Frontal cortex (tissue), 4 donors: Measurements from ENCODE around the gene GOLT1B. TPM values are rescaled to one million over a fixed set of nuclear protein-coding genes. Genes with fewer than 3 reads are reported as not detected.
"Not testable (repeated sequence)": the region's sequence is repeated elsewhere in the genome, so short reads cannot be mapped to it uniquely, and the experiment has no call there.

Experiments used
- DNase-seq, 2 donors: peaks; one replicate each; pipeline ENCODE4 v3.0.0; 2012; ENCODE audit warnings: low spot score in 2 of 2
- FAIRE-seq: peaks from 2 replicates; lab custom pipeline; 2012; peaks lifted over from hg19 to GRCh38; lab: Jason Lieb, UNC
- total RNA-seq: library from RNA; depleted of rRNA; stranded (reverse); fragments of >200 nt; gene quantifications from one replicate; pipeline ENCODE4 v1.2.3, GENCODE V29; 2014
- donor health status: control.
- donor health status: control.
- donor health status: control.

GOLT1B gene, protein sequence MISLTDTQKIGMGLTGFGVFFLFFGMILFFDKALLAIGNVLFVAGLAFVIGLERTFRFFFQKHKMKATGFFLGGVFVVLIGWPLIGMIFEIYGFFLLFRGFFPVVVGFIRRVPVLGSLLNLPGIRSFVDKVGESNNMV
- total RNA-seq, result 47.7 TPM

DNA sequence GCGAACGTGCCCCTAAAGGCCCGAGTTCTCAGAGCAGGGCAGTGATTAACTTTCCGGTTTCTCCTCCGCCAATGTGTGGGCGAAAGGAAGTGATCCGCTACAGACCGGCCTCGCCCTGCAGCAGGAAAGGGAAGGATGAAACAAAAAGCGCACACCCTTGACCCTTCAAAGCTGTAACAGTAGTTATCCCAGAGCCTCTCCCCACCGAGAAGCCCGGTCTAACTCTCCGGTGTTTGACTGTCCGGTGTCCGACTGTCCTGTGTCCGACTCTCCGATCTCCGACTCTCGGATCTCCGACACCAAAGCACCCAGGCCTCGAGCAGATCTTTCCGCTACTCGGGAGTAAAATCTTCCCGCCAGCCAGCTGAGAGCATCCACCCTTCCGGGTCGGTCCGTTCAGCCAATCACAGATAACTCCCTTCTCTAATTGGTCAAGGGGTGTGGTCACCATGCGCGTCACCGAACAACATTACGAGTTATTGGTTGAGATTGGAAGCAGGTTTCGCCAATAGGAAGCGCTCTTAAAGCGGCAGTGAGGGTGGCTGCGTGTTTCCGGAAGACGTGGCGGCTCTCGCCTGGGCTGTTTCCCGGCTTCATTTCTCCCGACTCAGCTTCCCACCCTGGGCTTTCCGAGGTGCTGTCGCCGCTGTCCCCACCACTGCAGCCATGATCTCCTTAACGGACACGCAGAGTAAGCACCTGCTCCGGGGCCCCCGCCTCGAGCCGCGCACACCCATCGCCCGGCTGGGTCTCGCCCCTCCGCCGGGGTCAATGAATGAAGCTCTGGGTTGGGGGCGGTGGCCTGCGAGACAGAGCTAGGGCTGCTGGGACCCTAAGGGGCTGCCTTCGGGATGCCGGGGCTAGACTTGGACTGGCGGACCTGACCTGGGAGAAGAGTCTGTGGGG, at the start of gene GOLT1B, which contains the start of gene RECQL:
Gene GOLT1B, plus strand, starts transcription at position 532 of the 906 bp plus-strand sequence. Its CDS starts 135 bp downstream, at position 667.
Gene RECQL, minus strand, starts transcription at position 378 of the 906 bp plus-strand sequence. CDS start 2,065 bp downstream, outside the sequence.
- DNase-seq, result peak; percentile 81 to 92
- FAIRE-seq, result peak; percentile 99

DNA sequence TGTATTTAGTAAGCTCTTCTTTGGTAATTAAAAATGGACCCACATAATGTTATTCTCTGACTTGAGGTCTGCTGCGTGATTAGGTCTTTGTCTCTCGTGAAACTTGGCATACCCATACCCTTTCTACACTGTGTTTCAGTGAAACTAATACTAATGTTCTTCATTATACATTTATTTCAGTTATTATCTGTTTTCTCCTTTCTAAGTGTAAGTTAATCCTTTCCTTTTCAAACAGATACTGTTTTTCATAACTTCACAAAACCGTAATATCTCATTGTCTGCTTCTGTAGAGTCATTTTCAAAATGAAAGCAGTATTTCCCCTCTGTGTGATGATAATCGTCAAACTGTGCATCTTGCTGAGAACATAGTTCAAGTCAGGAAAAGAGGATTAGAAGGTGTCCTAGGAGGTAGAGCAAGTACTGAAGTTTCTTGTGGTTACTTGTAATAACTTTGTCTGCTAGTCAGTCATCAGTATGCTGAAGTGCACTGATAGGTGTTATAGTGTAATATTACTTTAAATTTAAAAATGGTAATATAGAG, 48.2 kb upstream of the GOLT1B start:
- FAIRE-seq (no peak), DNase-seq (no peak)

DNA sequence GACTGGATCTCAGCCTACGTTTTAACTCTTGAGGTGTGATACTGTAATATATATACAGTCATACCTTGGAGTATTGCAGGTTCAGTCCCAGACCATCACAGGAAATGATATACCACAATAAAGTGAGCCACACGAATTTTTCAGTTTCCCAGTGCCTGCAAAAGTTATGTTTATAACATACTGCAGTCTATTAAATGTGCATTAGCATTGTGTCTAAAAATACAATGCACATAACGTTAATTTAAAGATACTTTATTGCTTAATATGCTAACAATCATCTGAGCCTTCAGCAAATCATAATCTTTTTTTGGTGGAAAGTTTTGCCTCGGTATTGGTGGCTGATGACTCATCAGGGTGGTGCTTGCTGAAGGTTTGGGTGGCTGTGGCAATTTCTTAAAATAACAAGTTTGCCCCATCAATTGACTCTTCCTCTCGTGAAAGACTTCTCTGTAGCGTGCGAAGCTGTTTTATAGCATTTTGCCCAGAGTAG, 45.3 kb upstream of the GOLT1B start:
- FAIRE-seq, result no peak
- DNase-seq, result no peak

DNA sequence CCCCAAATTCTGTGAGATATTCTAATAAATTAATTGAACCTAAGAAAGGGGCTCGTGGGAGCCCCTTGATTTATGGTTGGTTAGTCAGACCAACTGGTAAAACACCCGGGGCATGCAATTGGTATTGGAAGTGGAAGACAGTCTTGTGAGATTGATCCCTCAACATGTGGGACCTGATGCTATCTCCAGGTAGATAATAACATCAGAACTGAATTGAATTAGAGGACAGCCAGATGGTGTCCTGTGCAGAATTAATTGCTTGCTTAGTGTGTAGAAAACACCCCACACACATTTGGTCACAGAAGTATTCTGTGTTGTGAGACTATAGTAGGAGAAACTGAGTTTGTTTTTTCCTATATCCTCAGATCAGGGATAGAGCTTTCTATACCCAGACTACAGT, 42.1 kb upstream of the GOLT1B start:
- FAIRE-seq (no peak), DNase-seq (no peak)

DNA sequence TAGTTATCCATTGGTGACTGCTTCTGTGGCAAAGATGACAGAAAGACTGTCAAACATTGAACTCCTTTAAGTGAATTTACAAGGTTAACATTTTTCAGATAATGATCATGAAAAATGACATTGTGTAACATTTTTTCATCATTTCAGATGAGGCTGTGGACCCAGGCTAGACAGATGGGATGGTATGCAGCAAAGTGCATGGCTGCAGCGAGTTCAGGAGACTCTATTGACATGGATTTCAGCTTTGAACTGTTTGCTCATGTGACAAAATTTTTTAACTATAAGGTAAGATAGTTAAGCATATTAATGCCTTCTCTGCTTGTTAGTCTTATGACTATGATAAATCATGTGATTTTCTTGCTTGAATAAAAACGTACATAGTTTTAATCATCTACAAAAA, 34.3 kb upstream of the GOLT1B start:
- not testable (repeated sequence) for DNase-seq, FAIRE-seq

DNA sequence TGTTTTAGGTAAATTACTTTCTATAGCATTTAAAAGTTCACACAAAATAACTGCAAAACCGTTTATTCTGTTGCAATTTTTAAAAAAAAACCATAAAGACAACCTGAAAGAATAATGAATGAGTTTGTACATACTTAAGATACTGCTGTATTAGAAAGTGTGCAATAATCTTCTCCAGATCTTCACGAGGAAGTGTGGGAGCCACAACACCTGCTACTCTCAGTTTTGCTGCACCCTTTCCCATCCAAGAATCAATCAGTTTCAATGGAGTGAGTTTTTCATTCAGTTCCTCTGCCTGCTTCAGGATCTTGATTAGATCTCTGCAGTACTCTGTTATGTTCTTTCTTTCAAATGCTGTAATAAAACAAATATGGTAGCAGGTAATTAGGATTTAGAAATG, 30.3 kb upstream of the GOLT1B start:
- DNase-seq, result no peak
- FAIRE-seq, result no peak

DNA sequence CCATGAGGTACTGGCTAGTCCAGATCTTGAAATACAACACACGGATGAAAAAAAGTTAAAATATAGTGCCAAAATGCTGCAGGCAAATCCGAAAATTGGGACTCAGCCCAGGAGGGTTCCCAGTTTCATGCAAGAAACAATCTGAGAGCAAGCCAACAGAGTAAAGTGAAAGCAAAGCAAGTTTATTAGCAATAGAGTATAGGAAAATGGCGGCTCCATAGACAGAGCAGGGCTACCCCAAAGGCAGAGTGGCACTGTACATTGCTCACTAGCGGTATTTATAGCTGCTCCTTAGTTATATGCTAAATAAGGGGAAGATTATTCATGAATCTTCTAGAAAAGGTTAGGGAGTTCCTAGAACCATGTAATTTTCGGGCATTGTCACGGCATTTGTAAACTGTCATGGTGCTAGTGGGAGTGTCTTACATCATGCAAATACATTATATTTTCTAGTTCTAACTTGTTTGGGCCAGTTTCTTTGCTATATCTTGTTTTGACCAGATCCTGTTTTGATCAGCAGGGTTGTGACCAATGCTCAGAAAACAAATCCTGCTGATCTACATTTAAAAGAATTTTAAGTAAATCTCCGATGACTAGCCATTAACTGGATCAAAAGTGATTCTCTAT, 29.3 kb upstream of the GOLT1B start:
- DNase-seq (no peak), FAIRE-seq (no peak)

DNA sequence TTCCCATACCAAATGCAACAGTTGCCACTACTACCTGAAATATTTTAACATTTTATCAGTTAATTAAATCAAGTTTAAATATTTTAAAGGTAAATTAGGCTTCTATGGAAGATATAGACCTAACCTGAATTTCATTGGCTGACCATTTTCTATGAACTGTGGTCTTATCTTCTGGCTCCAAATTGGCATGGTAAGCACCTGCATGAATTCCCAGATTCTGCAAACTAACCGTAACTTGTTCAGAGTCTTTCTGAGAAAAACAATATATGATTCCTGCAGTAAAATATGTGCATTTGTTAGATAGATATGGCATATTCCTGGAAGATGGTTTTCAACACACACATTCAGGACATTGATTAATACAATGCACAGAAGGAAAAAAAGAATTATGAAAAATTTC, 26.0 kb upstream of the GOLT1B start:
- DNase-seq (no peak), FAIRE-seq (no peak)

DNA sequence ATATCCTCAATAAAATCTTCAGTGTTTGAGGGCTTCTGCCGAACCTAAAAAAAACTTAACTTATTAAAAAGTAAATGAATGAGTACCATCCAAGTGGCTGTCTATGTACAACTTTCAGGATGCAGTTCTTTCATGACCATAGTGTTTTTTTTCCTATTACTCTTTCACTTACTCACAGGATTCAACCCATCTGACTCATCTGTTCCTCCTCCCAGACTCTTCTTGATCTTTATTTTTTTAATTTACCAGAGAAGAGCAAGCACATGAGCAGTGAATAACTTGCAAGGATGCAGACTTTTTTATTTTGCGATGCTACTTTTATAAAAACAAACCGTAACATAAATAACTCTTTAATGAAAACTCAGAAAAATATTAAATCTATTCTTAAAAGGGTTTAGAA, 24.6 kb upstream of the GOLT1B start:
- FAIRE-seq (no peak), DNase-seq (no peak)

DNA sequence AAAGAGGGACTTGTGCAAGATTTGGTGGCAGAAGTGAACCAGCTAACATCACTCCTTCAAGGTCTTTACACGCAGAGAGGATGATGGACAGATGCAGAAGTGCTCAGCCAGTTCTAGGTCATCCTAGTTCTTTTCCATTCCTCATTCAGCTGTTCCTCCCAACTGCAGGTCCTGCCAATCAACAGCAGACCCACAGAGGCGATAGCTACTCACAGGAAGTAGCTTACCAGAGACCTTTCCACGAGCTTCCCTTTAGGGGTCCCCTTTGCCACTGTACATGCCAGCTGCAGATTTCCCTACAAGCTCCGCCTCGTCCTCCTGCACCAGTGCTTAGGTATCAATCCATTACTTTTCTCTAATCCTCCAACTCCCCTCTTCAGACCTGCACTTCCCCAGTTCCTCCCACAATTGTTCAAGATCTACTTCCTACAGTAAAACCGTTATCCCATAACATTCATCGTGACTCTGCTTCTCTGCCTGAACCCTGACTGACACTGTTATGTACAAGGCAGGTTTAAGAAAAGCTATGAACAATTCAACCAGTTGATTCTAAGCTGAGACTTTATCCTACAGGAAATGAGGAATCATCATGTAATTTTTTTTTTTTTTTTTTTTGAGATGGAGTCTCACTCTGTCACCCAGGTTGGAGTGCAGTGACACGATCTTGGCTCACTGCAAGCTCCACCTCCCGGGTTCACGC, 22.7 kb upstream of the GOLT1B start:
- FAIRE-seq, result no peak
- no peak for DNase-seq

DNA sequence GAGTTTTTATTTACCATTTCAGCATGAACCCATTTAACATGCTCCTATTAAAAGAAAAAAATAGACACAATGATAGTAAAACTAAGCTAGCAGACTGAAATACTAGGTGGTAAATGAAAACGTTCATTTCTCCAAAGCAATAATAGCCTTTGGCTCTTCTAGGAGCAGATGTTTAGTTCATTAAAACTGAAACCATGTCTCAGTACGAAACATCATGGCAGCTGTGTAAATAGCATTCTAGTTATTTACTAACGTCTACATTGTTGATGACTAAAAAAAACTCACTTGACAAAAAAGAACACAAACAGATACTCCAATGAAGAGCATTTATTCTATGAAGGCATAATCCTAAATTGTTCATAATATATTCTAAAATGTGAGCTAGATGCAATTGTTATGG, 18.1 kb upstream of the GOLT1B start:
- FAIRE-seq (no peak), DNase-seq (no peak)

DNA sequence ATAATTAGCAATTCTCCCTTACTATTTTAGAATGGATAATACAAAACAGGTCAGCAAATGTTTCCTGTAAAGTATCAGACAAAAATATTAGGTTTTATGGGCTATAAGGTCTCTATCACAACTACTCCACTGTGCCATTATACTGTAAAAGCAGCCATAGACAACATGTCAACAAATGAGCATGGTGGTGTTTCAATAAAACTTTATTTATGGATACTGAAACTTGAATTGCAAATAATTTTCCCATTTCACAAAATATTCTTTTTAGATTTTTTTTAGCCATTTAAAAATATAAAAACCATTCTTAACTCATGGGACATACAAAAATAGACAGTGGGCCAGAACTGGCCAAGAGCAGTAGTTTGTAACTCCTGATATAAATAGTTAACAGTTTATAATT, 15.6 kb upstream of the GOLT1B start:
- no peak for DNase-seq
- no peak for FAIRE-seq

DNA sequence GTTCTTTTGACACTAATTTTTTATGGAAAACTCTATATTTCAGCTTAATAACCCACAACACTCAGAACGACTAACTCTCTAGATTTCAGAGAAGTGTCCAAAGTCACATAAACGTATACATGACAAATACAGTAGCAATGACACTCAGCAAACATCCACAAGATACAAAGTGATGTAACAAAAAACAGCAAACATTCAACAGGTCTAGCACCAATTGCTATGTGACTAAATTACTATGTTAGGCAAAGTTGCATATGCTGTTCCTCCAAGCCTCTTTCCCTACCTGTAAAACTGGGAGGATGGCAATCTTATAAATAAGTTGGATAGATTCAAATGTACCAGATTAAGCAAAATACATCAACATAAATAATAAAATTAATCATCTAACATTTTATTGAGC, 1.8 kb upstream of the GOLT1B start:
- DNase-seq (no peak), FAIRE-seq (no peak)

DNA sequence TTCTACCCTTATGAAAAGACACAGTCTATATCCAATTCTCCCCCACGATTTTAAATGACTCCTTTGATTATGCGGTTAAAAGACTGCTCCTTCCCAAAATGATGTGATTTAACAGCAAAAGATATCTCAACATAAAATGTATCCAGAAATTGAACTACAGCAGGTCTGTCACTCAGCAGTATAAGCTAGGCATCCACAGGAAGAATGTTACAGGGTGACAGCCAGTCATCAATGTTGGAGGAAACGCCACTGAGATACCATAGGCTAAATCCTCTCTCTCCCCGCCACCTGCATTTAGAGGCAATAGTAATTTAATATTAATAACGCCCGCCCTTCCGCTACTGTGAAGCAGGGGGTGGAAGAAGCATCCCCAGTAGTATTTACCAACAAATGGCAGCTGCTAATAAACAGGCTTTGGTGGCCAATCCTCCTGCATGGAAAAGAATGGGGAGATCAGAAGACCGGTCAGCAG, 767 bp upstream of the GOLT1B start:
- DNase-seq (no peak), FAIRE-seq (no peak)

DNA sequence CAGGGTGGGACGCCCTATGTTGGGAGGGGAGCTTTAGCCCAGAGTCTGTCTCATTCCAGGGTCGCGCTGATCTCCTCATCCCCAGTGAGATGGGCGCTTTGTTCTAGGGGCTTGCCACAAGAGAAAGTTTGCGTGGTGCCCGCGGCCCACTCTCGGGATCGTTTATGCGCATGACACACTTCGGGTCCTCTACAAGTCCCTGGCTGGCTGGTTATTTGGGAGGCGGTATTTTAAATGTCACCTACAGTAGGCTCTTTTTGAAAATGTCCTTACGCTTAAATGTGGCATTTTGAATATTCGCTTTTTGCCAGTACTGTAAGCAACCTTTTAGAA, 541 bp downstream of the GOLT1B start:
- DNase-seq (peak in 1 of 2 donors; percentile 16), FAIRE-seq (no peak)

DNA sequence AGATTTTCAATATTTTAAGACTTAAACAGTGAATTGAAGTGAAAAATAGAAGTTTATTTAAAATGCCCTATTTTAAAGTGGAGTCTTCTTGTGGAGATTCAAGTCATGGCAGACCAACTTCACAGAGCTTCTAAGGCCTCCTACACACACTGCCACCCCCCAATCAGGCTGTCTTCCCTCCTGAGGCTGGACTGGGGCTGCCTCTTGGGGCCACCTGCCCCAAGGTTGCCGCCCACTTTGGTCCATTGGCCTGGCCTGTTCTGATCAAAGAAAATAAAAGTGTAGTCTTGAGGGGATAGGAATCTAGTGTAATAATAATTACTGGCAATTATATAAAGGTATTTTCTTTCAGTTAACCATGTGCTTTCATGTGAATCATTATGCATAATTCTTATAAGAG, 1.3 kb downstream of the GOLT1B start:
- FAIRE-seq, result no peak

DNA sequence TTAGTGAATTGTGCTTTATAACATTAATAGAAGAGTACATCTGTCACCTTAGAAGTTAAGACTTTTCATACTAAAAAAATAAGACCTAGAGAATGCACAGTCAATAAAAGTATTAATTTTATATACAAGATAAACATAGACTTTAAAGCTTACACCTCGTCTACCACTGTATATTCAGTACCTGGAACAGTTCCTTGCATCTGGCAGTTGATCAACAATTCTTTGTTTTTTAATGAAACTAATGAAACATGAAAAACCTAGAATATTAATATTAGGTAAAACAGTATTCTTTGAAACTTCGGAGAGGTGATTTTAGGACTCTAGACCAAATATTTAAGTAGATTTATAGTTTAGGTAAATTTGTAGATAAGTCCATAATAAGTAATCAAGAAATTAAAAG, 4.3 kb downstream of the GOLT1B start:
- no peak for FAIRE-seq
- DNase-seq, result no peak

More for the DNA sequence above, 1.3 kb downstream of the GOLT1B start:
- no peak for DNase-seq

DNA sequence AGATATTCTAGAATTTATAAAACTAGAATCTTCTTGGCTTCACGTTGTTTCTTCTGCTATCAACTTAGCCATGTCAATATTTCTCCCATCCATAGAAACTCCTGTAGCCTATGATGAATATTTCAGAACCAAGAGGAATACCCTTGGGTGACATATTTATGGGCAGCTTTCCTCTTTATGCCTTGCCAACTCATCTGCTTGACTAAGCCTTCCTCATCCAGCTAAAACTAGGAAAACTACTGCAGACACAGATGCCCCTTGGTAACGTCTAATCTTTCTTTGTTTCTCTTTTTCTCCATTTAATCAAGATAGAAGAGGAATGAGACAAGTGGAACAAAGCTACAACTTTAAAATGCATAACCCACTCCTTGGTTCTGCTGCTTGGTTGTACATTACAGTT, 6.3 kb downstream of the GOLT1B start:
- DNase-seq (no peak), FAIRE-seq (no peak)

DNA sequence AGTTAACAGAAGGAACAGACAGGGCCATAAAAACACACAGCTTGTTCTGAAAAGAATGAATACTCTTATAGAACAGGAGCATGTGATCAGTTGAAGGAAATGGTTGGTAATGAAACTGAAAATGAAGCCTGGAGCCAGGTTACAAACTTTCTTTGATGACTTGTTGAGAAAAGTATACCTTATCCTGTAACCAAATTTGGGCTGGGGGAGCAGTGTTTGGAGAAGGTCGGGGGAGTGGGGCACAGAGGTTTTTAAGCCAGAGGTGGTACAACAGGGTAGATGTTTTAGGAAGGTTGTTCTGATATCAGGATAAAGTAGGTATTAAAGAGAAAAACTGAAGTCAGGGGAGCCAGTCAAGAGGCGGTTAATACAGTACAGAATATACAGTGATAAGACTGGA, 8.2 kb downstream of the GOLT1B start:
- DNase-seq (no peak), FAIRE-seq (no peak)

DNA sequence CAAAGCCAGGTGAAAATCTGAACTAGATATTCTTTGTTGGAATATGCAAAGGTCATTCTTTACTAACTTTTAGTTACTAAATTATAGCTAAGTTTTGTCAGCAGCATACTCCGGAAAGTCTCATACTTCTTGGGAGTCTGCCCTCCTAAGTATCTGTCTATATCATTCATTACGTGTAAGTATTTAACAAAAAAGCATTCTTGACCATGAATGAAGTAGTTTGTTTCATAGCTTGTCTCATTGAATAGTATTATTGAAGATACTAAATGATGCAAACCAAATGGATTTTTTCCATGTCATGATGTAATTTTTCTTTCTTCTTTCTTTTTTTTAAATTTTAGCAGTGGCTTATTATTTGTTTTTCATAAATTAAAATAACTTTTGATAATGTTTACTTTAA, 14.7 kb downstream of the GOLT1B start:
- DNase-seq (no peak), FAIRE-seq (no peak)
